ENCODE results near the gene RETREG1.
"Not testable (repeated sequence)": the region's sequence is repeated elsewhere in the genome, so short reads cannot be mapped to it uniquely, and the experiment has no call there.

The RETREG1 gene

DNA sequence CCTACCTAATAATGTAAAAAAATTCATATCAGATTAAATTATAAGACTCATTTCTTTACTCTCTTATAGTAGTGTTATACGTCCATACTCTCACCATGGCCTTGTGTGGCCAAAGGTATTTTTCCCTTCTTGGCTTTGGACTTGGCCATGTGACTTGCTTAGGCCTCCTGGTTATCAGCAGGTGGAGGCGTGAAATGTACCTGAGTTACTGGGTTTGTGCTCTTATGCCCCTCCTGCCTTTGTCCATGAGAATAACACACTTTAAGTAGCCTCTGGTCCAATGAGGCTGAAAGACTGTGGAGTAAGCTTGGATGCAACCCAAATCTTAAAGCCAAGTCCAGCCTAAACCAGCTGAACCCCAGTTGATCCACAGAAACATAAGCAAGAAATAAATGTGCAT, 68.7 kb downstream of the RETREG1 start:
- H3K9me3 ChIP-seq (ENCODE audit: severe bottlenecking) = no peaks in the 10 kb centered on the region
- H3K27ac ChIP-seq = no peak overlapping the region
- H3K4me3 ChIP-seq (ENCODE audit: low read depth, low read length) = no peak overlapping the region
- TF ChIP-seq, protein P1, sequence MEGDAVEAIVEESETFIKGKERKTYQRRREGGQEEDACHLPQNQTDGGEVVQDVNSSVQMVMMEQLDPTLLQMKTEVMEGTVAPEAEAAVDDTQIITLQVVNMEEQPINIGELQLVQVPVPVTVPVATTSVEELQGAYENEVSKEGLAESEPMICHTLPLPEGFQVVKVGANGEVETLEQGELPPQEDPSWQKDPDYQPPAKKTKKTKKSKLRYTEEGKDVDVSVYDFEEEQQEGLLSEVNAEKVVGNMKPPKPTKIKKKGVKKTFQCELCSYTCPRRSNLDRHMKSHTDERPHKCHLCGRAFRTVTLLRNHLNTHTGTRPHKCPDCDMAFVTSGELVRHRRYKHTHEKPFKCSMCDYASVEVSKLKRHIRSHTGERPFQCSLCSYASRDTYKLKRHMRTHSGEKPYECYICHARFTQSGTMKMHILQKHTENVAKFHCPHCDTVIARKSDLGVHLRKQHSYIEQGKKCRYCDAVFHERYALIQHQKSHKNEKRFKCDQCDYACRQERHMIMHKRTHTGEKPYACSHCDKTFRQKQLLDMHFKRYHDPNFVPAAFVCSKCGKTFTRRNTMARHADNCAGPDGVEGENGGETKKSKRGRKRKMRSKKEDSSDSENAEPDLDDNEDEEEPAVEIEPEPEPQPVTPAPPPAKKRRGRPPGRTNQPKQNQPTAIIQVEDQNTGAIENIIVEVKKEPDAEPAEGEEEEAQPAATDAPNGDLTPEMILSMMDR (IDR thresholded peaks at IDR 0.05; ENCODE audit: low read depth, low read length) = no peak
- DNase-seq = no peak
- no peaks in the 10 kb centered on the region for H3K36me3 ChIP-seq
- no peaks in the 10 kb centered on the region for H3K27me3 ChIP-seq (ENCODE audit: insufficient read depth, low read depth, severe bottlenecking)

DNA sequence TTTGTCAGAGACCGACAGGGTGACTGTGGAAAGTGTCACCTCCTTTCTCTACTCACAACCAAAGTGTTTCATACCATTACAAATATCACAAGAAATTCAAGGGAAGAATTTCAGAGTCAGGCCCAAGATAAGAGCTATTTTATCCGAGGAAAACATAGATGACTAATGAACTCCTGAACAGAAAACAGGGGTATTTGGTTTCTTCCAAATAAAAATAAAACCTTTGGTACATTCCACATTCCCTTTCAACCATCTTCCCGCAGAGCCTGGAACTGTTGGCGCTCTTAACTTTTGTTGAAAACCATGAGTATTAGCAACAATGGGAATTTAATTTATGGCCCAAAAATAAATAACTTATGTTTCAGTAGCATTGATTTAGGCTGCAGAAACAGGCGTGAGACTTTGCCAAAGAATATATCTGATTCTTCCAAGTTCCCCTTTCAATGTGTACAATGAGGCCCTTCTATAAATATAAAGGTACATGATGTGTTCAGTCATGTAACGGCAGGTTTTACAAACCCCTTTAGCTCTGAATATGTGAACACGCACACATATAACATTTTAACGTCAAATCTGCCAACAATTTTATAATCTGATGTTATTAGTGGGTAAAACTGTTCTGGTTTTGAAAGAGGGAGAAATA, 69.5 kb downstream of the RETREG1 start:
- no peak overlapping the region for H3K4me3 ChIP-seq (ENCODE audit: low read depth, low read length)
- H3K27me3 ChIP-seq (ENCODE audit: insufficient read depth, low read depth, severe bottlenecking) = no peaks in the 10 kb centered on the region
- H3K36me3 ChIP-seq = no peaks in the 10 kb centered on the region
- H3K9me3 ChIP-seq (ENCODE audit: severe bottlenecking) = no peaks in the 10 kb centered on the region
- no peak overlapping the region for H3K27ac ChIP-seq
- TF ChIP-seq, protein P1 (IDR thresholded peaks at IDR 0.05; ENCODE audit: low read depth, low read length) = no peak
- no peak for DNase-seq

DNA sequence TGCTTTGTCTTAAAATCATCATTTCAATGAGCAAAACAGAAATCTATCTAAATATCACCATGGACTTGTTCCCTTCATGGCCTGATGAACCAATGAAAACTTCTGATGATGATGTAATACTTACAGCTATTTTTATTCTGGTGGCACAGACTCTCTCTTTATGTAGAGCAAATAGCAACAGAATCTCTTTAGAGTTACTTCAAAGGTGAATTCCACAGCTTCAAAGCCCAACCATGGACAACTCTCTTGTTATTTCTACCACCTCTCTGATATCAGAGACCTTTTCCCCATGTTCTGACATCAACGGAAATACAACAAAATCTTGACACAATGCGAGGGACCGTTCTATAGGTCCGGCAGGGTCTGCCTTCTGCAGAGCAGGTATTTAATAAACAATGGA, 70.1 kb downstream of the RETREG1 start:
- no peak for DNase-seq
- no peak overlapping the region for H3K27ac ChIP-seq
- H3K27me3 ChIP-seq (ENCODE audit: insufficient read depth, low read depth, severe bottlenecking) = no peaks in the 10 kb centered on the region
- no peaks in the 10 kb centered on the region for H3K9me3 ChIP-seq (ENCODE audit: severe bottlenecking)
- H3K4me3 ChIP-seq (ENCODE audit: low read depth, low read length) = no peak overlapping the region
- TF ChIP-seq, protein P1 (IDR thresholded peaks at IDR 0.05; ENCODE audit: low read depth, low read length) = no peak
- no peaks in the 10 kb centered on the region for H3K36me3 ChIP-seq

DNA sequence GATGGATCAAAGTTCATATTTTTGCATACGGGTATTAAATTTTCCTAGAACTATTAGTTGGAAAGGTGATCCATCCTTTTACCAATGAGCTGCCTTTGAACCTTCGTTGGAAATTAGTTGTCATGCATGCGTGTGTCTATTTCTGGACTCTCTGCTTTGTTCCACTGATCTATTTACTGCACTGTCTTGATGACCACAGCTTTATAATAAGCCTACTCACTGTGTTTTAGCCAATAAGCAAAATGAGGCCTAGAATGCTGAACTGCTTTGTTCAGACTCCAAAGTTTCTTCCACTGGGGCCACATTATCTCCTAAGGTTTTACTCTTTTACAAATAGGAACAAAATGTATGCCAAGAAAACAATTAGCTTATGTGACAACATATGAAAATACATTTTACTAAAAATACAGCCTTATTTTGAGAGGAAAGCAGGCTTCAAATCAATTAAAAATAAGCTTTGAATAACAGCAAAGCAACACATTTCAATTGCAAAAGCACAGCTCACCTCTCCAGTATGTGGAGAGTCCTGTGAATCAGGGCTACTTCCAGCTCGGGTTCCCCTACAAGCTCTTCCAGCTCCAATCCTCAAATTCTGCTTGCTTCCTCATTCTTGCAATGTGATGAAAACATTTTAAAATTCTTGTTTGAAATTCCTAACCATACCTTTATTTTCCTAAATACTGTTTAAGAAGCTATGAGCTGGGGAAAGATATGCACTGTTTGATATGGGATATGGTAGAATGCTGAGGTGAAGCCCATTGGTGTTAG, 72.0 kb downstream of the RETREG1 start:
- Histone ChIP-seq H3K36me3 (no peaks in the 10 kb centered on the region), H3K27me3 (ENCODE audit: insufficient read depth, low read depth, severe bottlenecking) (no peaks in the 10 kb centered on the region), H3K27ac (no peak overlapping the region), H3K9me3 (ENCODE audit: severe bottlenecking) (no peaks in the 10 kb centered on the region), H3K4me3 (ENCODE audit: low read depth, low read length) (no peak overlapping the region)
- DNase-seq = no peak
- TF ChIP-seq, protein P1 (IDR thresholded peaks at IDR 0.05; ENCODE audit: low read depth, low read length) = no peak

DNA sequence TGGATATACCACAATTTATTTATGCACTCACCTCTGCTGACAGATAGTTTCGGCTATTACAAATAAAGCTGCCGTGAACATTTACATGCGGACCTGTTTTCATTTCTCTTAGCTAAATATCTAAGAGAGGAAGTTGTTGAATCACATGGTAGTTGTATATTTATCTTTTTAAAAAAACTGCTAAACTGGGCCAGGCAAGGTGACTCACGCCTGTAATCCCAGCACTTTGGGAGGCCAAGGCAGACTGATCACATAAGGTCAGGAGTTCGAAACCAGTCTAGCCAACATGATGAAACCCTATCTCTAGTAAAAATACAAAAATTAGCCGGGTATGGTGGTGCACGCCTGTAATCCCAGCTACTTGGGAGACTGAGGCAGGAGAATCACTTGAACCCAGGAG, 73.6 kb downstream of the RETREG1 start:
- H3K27me3 ChIP-seq (ENCODE audit: insufficient read depth, low read depth, severe bottlenecking); H3K36me3 ChIP-seq; H3K9me3 ChIP-seq (ENCODE audit: severe bottlenecking); H3K27ac ChIP-seq; DNase-seq; H3K4me3 ChIP-seq (ENCODE audit: low read depth, low read length): not testable (repeated sequence)

DNA sequence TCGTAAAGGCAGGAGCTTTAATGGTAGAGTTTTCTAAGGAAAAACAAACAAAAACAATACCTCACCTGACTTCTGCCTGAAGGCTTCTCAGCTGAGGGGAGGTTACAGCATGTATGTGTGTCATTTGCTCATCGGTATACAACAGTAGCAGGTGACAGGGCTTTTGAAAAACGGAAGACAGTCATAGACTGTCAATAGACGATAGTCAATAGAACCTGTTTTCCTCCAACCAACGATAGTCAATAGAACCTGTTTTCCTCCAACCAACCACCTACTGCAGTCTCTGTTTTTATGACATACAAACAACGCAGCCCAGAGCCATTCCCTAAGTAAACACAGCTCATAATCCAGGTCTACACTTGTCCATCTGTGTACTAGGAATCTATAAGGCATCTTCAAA, 74.6 kb downstream of the RETREG1 start:
- H3K36me3 ChIP-seq = no peaks in the 10 kb centered on the region
- H3K4me3 ChIP-seq (ENCODE audit: low read depth, low read length) = no peak overlapping the region
- no peak for DNase-seq
- H3K9me3 ChIP-seq (ENCODE audit: severe bottlenecking) = peaks cover 3% of the 10 kb centered on the region
- no peaks in the 10 kb centered on the region for H3K27me3 ChIP-seq (ENCODE audit: insufficient read depth, low read depth, severe bottlenecking)
- TF ChIP-seq, protein P1 (IDR thresholded peaks at IDR 0.05; ENCODE audit: low read depth, low read length) = no peak
- no peak overlapping the region for H3K27ac ChIP-seq

DNA sequence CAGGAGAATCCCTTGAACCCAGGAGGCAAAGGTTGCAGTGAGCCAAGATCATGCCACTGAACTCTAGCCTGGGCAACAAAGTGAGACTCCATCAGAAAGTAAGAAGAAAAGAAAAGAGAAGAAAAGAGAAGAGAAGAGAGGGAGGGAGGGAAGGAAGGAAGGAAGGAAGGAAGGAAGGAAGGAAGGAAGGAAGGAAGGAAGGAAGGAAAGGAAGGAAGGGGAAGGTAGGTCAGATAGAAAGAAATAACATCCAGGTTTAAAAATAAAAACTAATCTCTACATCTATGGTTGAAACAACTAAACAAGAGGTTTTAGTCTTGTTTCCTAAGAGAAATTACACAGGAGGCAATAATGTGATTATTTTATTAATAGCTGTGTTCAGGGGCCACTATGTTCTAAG, 75.2 kb downstream of the RETREG1 start:
- H3K36me3 ChIP-seq; H3K27me3 ChIP-seq (ENCODE audit: insufficient read depth, low read depth, severe bottlenecking); H3K27ac ChIP-seq; H3K4me3 ChIP-seq (ENCODE audit: low read depth, low read length); H3K9me3 ChIP-seq (ENCODE audit: severe bottlenecking); DNase-seq: not testable (repeated sequence)

Data from WERI-Rb-1 (cell line).